PC-3 (cell line): ENCODE results near the gene TMED4. TPM values are rescaled to one million over a fixed set of nuclear protein-coding genes. Genes with fewer than 3 reads are reported as not detected.

ENCODE experiments used
- ATAC-seq: fragments of 200-7000 bp; cut with Tn5 transposase; 2 replicates; pipeline ENCODE4 v1.9.1; 2020; ENCODE audit warnings: mild to moderate bottlenecking, moderate library complexity
- BruUV-seq: library from RNA; stranded (reverse); fragments of 400-500 nt; replicated peaks from 2 replicates; lab custom pipeline; 2021; lab: Mats Ljungman, UMichigan
- CTCF ChIA-PET: fragments of 300-600 bp; sonication (Branson Sonifier 250); formaldehyde crosslinking; loops from one replicate; lab custom pipeline; 2022; ENCODE audit warnings: antibody characterized with exemption; lab: Charles Lee
- POLR2A ChIA-PET: fragments of 300-600 bp; sonication (Branson Sonifier 250); formaldehyde crosslinking; loops from one replicate; lab custom pipeline; 2022; ENCODE audit warnings: antibody characterized with exemption; ENCODE audit not compliant: unreplicated experiment; lab: Charles Lee
- DNase-seq: peaks from one replicate; pipeline ENCODE4 v3.0.0-alpha.2; 2015
- H2AFZ ChIP-seq: fragments of 300-600 bp; sonication (generic); 2 replicates; pipeline ENCODE4 v1.6.0; 2016; ENCODE audit warnings: antibody characterized with exemption, low read length
- H3F3A ChIP-seq: fragments of 300-600 bp; sonication (generic); one replicate; pipeline ENCODE4 v1.6.0; 2017; ENCODE audit warnings: antibody characterized with exemption, low read length, control low read depth, mild to moderate bottlenecking; ENCODE audit not compliant: unreplicated experiment
- H3K27ac ChIP-seq: fragments of 300-600 bp; sonication (generic); 2 replicates; pipeline ENCODE4 v1.5.1; 2016; ENCODE audit warnings: mild to moderate bottlenecking, low read length
- H3K27me3 ChIP-seq: fragments of 300-600 bp; sonication (generic); 2 replicates; pipeline ENCODE4 v1.6.1; 2016; ENCODE audit warnings: low read length, mixed read lengths
- H3K36me3 ChIP-seq: fragments of 300-600 bp; sonication (generic); 2 replicates; pipeline ENCODE4 v1.6.1; 2016; ENCODE audit warnings: low read depth, mixed run types, low read length, mixed read lengths
- H3K4me1 ChIP-seq: fragments of 300-600 bp; sonication (generic); 2 replicates; pipeline ENCODE4 v1.5.1; 2016; ENCODE audit warnings: low read length; ENCODE audit not compliant: insufficient read depth
- H3K4me2 ChIP-seq: fragments of 300-600 bp; sonication (generic); 2 replicates; pipeline ENCODE4 v1.6.0; 2016; ENCODE audit warnings: low read length
- H3K4me3 ChIP-seq: fragments of 300-600 bp; sonication (generic); 2 replicates; pipeline ENCODE4 v1.5.1; 2016; ENCODE audit warnings: mild to moderate bottlenecking, low read length, mixed read lengths
- H3K79me2 ChIP-seq: fragments of 300-600 bp; sonication (generic); 2 replicates; pipeline ENCODE4 v1.6.1; 2017; ENCODE audit warnings: low read length, mixed read lengths
- H3K9ac ChIP-seq: fragments of 300-600 bp; sonication (generic); 2 replicates; pipeline ENCODE4 v1.6.0; 2016; ENCODE audit warnings: mild to moderate bottlenecking, low read length
- H3K9me2 ChIP-seq: fragments of 300-600 bp; sonication (generic); replicated peaks from 2 replicates; pipeline ENCODE4 v1.6.1; 2016; ENCODE audit warnings: mixed run types, low read length, mixed read lengths
- H3K9me3 ChIP-seq: fragments of 300-600 bp; sonication (generic); 2 replicates; pipeline ENCODE4 v1.6.1; 2016; ENCODE audit warnings: low read length, mixed read lengths
- H4K20me1 ChIP-seq: fragments of 300-600 bp; sonication (generic); 2 replicates; pipeline ENCODE4 v1.6.1; 2016; ENCODE audit warnings: low read length, mixed read lengths
- EZH2 ChIP-seq: fragments of 300-600 bp; sonication (generic); IDR thresholded peaks from one replicate; pipeline ENCODE4 v1.6.1; 2017; ENCODE audit warnings: antibody characterized with exemption, mild to moderate bottlenecking, low read length; ENCODE audit not compliant: unreplicated experiment
- EZH2phosphoT487 ChIP-seq: fragments of 300-600 bp; sonication (generic); IDR thresholded peaks from 2 replicates; pipeline ENCODE4 v1.6.1; 2018; ENCODE audit warnings: mild to moderate bottlenecking, antibody characterized with exemption, low read length, borderline replicate concordance
- intact Hi-C: fragments of 100-400 bp; cut with micrococcal nuclease; formaldehyde crosslinking; loops from 2 replicates; pipeline ENCODE4 v1.9.0; 2023
- total RNA-seq: library from RNA; depleted of rRNA; stranded (reverse); fragments of >200 nt; gene quantifications from 2 replicates; pipeline ENCODE4 v1.2.3, GENCODE V29; 2014
- TF ChIP-seq, protein P1 (sequence below): fragments of 300-600 bp; sonication (generic); conservative IDR thresholded peaks from 2 replicates; pipeline ENCODE4 v1.5.1; 2017; ENCODE audit warnings: antibody characterized with exemption, low read depth, mild to moderate bottlenecking, low read length

The TMED4 gene
- total RNA-seq, 1 experiment from 2014 or later: 80.0 TPM

DNA sequence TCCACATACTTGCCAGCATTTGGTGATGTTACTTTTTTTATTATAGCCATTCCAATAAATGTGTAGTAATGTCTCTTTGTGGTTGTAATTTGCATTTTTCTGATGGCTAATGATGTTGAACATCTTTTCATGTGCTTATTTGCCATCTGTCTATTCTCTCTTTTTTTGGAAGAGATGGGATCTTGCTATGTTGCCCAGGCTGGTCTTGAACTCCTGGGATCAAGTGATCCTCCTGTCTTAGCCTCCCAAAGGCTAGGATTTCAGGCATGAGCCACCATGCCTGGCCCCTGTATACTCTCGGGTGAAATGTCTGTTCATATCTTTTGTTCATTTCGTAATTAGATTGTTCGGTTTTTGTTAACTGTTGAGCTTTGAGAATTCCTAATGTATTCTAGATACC, 27.8 kb upstream of the TMED4 start:
- ChIA-PET POLR2A (interaction anchor here (0.6 kb wide), 1 partner anchor 544 kb away, joined by 13 read pairs; no protein-coding TSS in a partner anchor), CTCF (no interaction called here)
- Histone ChIP-seq H3K4me2 (no peak overlapping the region), H3K79me2 (peaks cover 78% of the 10 kb centered on the region), H3F3A (no peaks in the 10 kb centered on the region), H3K27ac (no peak overlapping the region), H3K4me3 (no peak overlapping the region), H3K9ac (no peak overlapping the region), H3K9me3 (no peaks in the 10 kb centered on the region), H2AFZ (no peak overlapping the region), H3K27me3 (no peaks in the 10 kb centered on the region), H3K4me1 (peaks cover 23% of the 10 kb centered on the region), H4K20me1 (no peaks in the 10 kb centered on the region), H3K9me2 (no peaks in the 10 kb centered on the region), H3K36me3 (no peaks in the 10 kb centered on the region)
- DNase-seq: no peak
- ATAC-seq: no peak
- intact Hi-C loops: loop anchor here (10.0 kb wide), 1 partner anchor 125 kb away; no protein-coding TSS in a partner anchor
- TF ChIP-seq, protein P1, sequence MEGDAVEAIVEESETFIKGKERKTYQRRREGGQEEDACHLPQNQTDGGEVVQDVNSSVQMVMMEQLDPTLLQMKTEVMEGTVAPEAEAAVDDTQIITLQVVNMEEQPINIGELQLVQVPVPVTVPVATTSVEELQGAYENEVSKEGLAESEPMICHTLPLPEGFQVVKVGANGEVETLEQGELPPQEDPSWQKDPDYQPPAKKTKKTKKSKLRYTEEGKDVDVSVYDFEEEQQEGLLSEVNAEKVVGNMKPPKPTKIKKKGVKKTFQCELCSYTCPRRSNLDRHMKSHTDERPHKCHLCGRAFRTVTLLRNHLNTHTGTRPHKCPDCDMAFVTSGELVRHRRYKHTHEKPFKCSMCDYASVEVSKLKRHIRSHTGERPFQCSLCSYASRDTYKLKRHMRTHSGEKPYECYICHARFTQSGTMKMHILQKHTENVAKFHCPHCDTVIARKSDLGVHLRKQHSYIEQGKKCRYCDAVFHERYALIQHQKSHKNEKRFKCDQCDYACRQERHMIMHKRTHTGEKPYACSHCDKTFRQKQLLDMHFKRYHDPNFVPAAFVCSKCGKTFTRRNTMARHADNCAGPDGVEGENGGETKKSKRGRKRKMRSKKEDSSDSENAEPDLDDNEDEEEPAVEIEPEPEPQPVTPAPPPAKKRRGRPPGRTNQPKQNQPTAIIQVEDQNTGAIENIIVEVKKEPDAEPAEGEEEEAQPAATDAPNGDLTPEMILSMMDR: no peak
- no peak for TF ChIP-seq EZH2phosphoT487
- TF ChIP-seq EZH2: no peak
- no TSS peak for BruUV-seq

DNA sequence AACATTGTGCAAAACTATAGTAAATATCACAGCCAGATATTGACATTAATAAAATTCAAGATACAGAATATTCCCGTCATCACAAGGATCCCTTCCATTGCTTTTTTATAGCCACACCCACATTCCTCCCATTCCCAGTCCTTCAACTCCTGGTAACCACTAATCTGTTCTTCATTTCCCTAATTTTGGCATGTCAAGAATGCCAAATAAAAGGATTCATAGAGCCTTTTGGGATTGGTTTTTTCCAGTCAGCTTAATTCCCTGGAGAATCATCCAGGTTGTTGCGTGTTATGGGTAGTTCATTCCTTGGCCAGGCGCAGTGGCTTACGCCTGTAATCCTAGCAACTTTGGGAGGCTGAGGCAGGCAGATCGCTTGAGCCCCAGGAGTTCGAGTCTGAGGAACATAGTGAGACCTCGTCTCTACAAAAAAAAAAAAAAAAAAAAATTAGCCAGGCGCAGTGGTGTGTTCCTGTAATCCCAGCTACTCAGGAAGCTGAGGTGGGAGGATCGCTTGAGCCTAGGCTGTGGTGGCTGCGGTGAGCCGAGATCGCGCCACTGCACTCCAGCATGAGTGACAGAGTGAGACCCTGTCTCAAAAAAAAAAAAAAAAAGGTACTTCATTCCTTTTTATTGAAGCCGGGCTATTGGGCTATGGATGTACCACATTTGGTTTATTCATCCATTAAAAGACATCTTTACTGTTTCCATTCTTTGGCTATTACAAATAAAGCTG, 27.1 kb upstream of the TMED4 start:
- ChIA-PET CTCF (no interaction called here), POLR2A (interaction anchor here (0.6 kb wide), 2 partner anchors 30 to 543 kb away, joined by 4 to 13 read pairs; no protein-coding TSS in a partner anchor)
- Histone ChIP-seq H3K27me3 (no peaks in the 10 kb centered on the region), H3K79me2 (peaks cover 71% of the 10 kb centered on the region), H2AFZ (no peak overlapping the region), H3K4me1 (peaks cover 23% of the 10 kb centered on the region), H3K27ac (no peak overlapping the region), H3K36me3 (no peaks in the 10 kb centered on the region), H3K9me3 (no peaks in the 10 kb centered on the region), H3K4me3 (no peak overlapping the region), H3K9ac (no peak overlapping the region), H3F3A (no peaks in the 10 kb centered on the region), H3K9me2 (no peaks in the 10 kb centered on the region), H3K4me2 (peak overlapping the region; percentile 99; the same call in 1 of the 2 replicates), H4K20me1 (no peaks in the 10 kb centered on the region)
- intact Hi-C loops: loop anchor here (10.0 kb wide), 1 partner anchor 126 kb away; no protein-coding TSS in a partner anchor
- ATAC-seq (no peak), DNase-seq (peak; percentile 16)
- BruUV-seq: no TSS peak
- TF ChIP-seq EZH2 (no peak), EZH2phosphoT487 (no peak)
- TF ChIP-seq, protein P1: no peak
